Stimulated activated CD8-positive, alpha-beta memory T cell treated with anti-CD3 and anti-CD28 coated beads, Interleukin-7, amount 100 ng/mL, for 4 hours (primary cell): ENCODE measurements around the gene PRSS57.

Experiments used
- DNase-seq, 2 donors: peaks; one replicate each; pipeline ENCODE4 v3.0.0-alpha.2; 2020; ENCODE audit warnings: low read depth in 2 of 2

The PRSS57 gene

DNA sequence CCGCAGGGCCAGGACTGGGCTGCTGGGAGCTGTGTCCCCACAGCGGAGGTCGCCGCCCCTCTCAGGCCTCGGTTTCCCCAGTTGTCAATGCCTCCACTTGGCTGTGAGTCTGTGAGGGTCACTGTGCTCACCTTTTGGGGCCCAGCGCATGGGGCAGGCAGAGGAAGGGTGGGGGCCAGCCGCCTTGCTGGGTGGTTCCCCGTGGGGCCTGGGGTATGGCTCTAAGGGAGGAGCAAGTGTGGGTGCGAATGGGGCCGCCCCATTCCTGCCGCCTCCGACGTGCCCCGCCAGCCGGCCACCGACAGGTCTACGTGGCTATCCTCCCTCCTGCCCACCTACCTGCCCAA is 56.4 kb downstream of the PRSS57 start:
- DNase-seq = no peak
